ENCODE measurements around the gene SSH3. TPM values are rescaled to one million over a fixed set of nuclear protein-coding genes. Genes with fewer than 3 reads are reported as not detected.
"Not testable (repeated sequence)": the region's sequence is repeated elsewhere in the genome, so short reads cannot be mapped to it uniquely, and the experiment has no call there.

The SSH3 gene
- total RNA-seq, 4 donors from 2014 or later, result 28.2 to 51.5 (median 44.0) TPM

DNA sequence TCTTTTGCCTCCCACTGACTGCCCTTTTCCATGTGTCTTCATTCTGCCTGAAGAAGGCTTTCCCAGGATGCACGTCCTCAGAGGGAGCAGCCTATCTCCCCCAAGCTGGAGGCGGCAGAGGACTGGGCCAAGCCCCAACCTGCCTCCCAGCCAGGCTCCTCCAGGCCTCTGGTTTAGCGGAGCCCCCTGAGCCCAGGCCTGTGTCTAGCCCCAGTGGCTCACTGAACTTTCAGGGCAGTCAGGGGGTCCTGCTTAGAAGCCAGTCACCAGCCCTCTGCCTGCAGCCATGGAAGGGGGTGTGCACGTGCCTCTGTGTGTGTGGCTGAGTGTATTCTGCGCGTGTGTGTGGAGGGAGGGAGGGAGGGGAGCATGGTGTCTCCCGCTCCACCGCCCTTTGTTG is 47.5 kb upstream of the SSH3 start:
- 77% methylated on average over 8 of the region's 8 CpGs for WGBS
- DNase-seq (ENCODE audit: extremely low spot score), result no peak
- Histone ChIP-seq H3K9me3 (no peaks in the 10 kb centered on the region), H3K36me3 (peaks cover 47 to 71% (median 65%) of the 10 kb centered on the region in 4 donors), H3K27ac (replicated peaks in 1 of 4) (no peak overlapping the region), H3K4me1 (peaks cover 0 to 16% (median 11%) of the 10 kb centered on the region in 4 donors), H3K4me3 (no peak overlapping the region), H3K27me3 (no peaks in the 10 kb centered on the region)
- TF ChIP-seq POLR2AphosphoS5 (IDR thresholded peaks at IDR 0.05) (no peak), CTCF (IDR thresholded peaks at IDR 0.05) (no peak), POLR2A (IDR thresholded peaks at IDR 0.05; ENCODE audit: low read depth) (no peak), EP300 (IDR thresholded peaks at IDR 0.05) (no peak)
- intact Hi-C loops (cut with DNase I), result no loop called here

DNA sequence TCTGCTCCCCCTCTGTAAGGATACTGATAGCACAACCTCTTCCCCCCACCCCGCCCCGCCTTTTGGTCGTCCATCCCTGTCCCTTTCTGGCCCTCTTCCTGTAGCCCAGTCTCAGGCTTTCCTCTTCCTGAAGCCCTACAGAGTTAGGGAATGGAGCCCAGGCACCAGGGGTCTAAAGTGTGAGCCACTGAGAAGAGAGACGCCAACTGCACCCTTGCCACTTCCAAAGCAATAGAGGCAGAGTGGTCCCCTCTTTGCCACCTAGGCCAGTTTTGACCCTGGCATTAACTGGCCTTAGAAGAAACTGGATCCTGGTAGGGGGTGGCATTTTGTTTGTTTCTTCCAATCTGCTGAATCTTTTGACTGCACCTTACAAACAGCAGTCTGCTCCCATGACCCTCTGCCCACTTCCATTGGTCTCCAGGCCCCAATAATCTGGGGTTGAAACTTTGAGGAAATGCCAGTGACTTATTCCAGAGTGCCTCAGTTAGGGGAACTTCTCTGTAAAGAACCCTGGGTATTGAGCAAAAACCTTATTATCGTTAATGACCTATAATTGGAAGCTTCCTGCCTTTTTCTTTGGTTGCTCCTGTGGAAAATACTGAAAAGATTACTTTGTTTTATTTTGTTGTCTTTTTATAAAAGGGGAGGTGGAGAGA is 46.7 kb upstream of the SSH3 start:
- Histone ChIP-seq H3K9me3 (no peaks in the 10 kb centered on the region), H3K27me3 (no peaks in the 10 kb centered on the region), H3K36me3 (peaks cover 43 to 64% (median 57%) of the 10 kb centered on the region in 4 donors), H3K4me3 (no peak overlapping the region), H3K27ac (replicated peaks in 1 of 4) (no peak overlapping the region), H3K4me1 (peaks cover 1 to 23% (median 18%) of the 10 kb centered on the region in 4 donors)
- DNase-seq (ENCODE audit: extremely low spot score), result no peak
- TF ChIP-seq CTCF (IDR thresholded peaks at IDR 0.05) (no peak), POLR2AphosphoS5 (IDR thresholded peaks at IDR 0.05) (no peak), POLR2A (IDR thresholded peaks at IDR 0.05; ENCODE audit: low read depth) (no peak), EP300 (IDR thresholded peaks at IDR 0.05) (no peak)
- WGBS, result 78% methylated on average over 5 of the region's 5 CpGs
- intact Hi-C loops (cut with DNase I), result no loop called here

DNA sequence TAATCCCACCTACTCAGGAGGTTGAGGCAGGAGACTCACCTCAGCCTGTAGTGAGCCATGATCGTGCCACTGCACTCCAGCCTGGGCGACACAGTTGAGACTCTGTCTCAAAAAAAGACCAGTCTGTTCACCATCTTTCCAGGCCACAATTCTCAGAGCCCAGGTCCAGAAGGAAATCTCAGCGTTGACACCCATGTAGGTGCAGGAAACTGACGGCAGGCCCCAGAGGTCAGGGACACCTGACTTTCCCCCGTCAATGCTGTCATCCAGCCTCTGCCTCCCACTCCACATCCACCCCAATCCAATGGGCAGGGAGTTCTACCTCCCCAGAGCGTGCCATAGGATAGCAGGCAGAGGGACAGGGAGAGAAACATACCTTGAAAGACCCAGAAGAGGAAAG is 42.9 kb upstream of the SSH3 start:
- Histone ChIP-seq H3K27me3 (no peaks in the 10 kb centered on the region), H3K27ac (replicated peaks in 1 of 4) (no peak overlapping the region), H3K36me3 (peaks cover 8 to 26% (median 19%) of the 10 kb centered on the region in 4 donors), H3K4me1 (peaks cover 17 to 35% (median 27%) of the 10 kb centered on the region in 4 donors), H3K4me3 (no peak overlapping the region), H3K9me3 (no peaks in the 10 kb centered on the region)
- intact Hi-C loops (cut with DNase I), result loop anchor here (5.0 kb wide), 1 partner anchor 122 kb away; no protein-coding TSS in a partner anchor
- DNase-seq (ENCODE audit: extremely low spot score), result no peak
- WGBS, result 93% methylated on average over 6 of the region's 6 CpGs
- TF ChIP-seq POLR2AphosphoS5 (IDR thresholded peaks at IDR 0.05), result no peak
- TF ChIP-seq POLR2A (IDR thresholded peaks at IDR 0.05; ENCODE audit: low read depth), result no peak
- no peak for TF ChIP-seq CTCF (IDR thresholded peaks at IDR 0.05)
- no peak for TF ChIP-seq EP300 (IDR thresholded peaks at IDR 0.05)

DNA sequence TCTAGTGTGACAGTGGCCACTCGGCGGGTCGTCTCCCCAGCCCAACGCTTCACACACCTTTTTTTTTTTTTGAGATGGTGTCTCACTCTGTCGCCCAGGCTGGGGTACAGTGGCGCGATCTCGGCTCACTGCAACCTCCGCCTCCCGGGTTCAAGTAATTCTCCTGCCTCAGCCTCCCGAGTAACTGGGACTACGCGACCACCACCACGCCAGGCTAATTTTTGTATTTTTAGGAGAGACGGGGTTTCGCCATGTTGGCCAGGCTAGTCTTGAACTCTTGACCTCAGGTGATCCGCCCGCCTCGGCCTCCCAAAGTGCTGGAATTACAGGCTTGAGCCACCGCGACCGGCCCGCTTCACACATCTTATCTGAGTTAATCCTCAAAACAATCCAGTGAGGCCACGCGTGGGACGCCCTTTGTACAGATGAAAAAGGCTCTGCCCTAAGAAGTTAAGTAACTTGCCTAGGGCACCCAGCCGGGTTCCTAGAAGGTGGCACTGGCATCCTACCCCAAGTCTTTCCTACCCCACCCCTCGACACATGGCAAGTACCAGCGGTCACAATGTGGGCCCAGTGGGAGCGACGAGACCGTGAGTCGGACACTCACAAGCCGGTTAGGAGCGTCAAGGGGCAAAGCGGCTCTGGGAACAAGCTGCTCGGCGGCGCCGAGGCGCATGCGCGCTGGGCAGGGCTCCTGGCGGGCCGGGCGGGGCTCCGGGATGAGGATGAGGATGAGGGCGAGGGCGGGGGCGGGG is 42.3 kb upstream of the SSH3 start:
- peaks cover 7 to 19% (median 13%) of the 10 kb centered on the region in 4 donors for H3K36me3 ChIP-seq
- WGBS, result 68% methylated on average over 23 of the region's 50 CpGs
- H3K27me3 ChIP-seq; DNase-seq (ENCODE audit: extremely low spot score); H3K9me3 ChIP-seq: not testable (repeated sequence)
- H3K4me1 ChIP-seq, result peaks cover 21 to 42% (median 33%) of the 10 kb centered on the region in 4 donors
- H3K4me3 ChIP-seq, result peak overlapping the region; percentile 49 to 57 (median 52)
- intact Hi-C loops (cut with DNase I), result loop anchor here (5.0 kb wide), 1 partner anchor 121 kb away; no protein-coding TSS in a partner anchor
- peak overlapping the region in 3 of 4 donors; percentile 0 to 57 (median 10) for H3K27ac ChIP-seq (replicated peaks in 1 of 4)
- TF ChIP-seq POLR2AphosphoS5 (IDR thresholded peaks at IDR 0.05), result peak in 1 of 2 donors; percentile 27

DNA sequence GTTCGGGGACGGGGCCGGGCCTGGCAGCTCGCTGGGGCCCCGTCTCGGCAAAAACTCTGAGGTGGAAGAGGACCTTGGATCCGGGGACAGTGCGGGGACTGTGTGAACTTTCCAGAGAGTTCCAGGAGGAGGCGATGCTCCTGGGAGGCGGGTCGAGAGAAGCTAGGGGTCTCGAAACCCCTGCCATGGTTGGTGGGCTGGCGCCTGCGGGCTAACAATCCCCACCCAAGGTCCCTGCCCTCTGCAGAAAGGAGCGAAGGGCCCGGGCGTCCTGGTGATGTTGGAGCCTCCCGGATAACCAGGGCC is 41.7 kb upstream of the SSH3 start:
- Histone ChIP-seq H3K36me3 (peaks cover 2 to 14% (median 8%) of the 10 kb centered on the region in 4 donors), H3K4me3 (peak overlapping the region; percentile 49 to 57 (median 52)), H3K27ac (replicated peaks in 1 of 4) (peak overlapping the region in 3 of 4 donors; percentile 0 to 57 (median 10)), H3K4me1 (peaks cover 21 to 43% (median 34%) of the 10 kb centered on the region in 4 donors), H3K27me3 (no peaks in the 10 kb centered on the region), H3K9me3 (no peaks in the 10 kb centered on the region)
- WGBS, result 13% methylated on average over 14 of the region's 18 CpGs
- TF ChIP-seq POLR2AphosphoS5 (IDR thresholded peaks at IDR 0.05), result no peak
- TF ChIP-seq EP300 (IDR thresholded peaks at IDR 0.05), result no peak
- TF ChIP-seq CTCF (IDR thresholded peaks at IDR 0.05), result peak in 1 of 3 experiments; percentile 20
- TF ChIP-seq POLR2A (IDR thresholded peaks at IDR 0.05; ENCODE audit: low read depth), result no peak
- intact Hi-C loops (cut with DNase I), result loop anchor here (5.0 kb wide), 1 partner anchor 121 kb away; no protein-coding TSS in a partner anchor
- DNase-seq (ENCODE audit: extremely low spot score), result no peak
